BJ (cell line): ENCODE measurements around the gene MIOX. TPM values are rescaled to one million over a fixed set of nuclear protein-coding genes. Genes with fewer than 3 reads are reported as not detected.

Experiments used
- CTCF ChIA-PET: fragments of 350-600 bp; formaldehyde crosslinking; extraction: SDS; loops from one replicate; lab custom pipeline; 2021; ENCODE audit warnings: antibody characterized with exemption, inconsistent platforms; lab: Yijun Ruan, JAX
- POLR2A ChIA-PET: fragments of 300-600 bp; sonication (Branson Sonifier 250); formaldehyde crosslinking; extraction: SDS; loops from one replicate; lab custom pipeline; 2021; ENCODE audit warnings: antibody characterized with exemption; lab: Charles Lee
- DNase-seq: peaks from one replicate; pipeline ENCODE4 v3.0.0-alpha.2; 2011; ENCODE audit warnings: low read depth
- H3K27me3 ChIP-seq: 2 replicates; pipeline ENCODE4 v1.6.0; 2011; ENCODE audit warnings: low read length; ENCODE audit not compliant: control insufficient read depth, insufficient read depth
- H3K36me3 ChIP-seq: 2 replicates; pipeline ENCODE4 v1.5.1; 2011; ENCODE audit warnings: low read length; ENCODE audit not compliant: control insufficient read depth, insufficient read depth
- H3K4me3 ChIP-seq: 2 replicates; pipeline ENCODE4 v1.5.1; 2011; ENCODE audit warnings: low read depth, mild to moderate bottlenecking, control low read depth, low read length
- CTCF ChIP-seq: IDR thresholded peaks from 2 replicates; pipeline ENCODE4 v1.5.1; 2011; ENCODE audit warnings: low read depth, mild to moderate bottlenecking, control low read depth, inconsistent platforms, low read length, moderate library complexity; ENCODE audit not compliant: insufficient read depth
- polyA plus RNA-seq: library from polyadenylated mRNA; depleted of rRNA; stranded (reverse); fragments of >200 nt; gene quantifications from 2 replicates; pipeline ENCODE4 v1.2.3, GENCODE V29; 2011

MIOX gene
- polyA plus RNA-seq, 1 experiment, result 0.20 TPM

GRCh38 chr22:50520826-50521453, 34.3 kb downstream of the MIOX start:
- no peak overlapping the region for H3K4me3 ChIP-seq
- no peak for TF ChIP-seq CTCF
- ChIA-PET CTCF (interaction anchor here (0.6 kb wide), 1 partner anchor 20 kb away, joined by 3 read pairs; no protein-coding TSS in a partner anchor), POLR2A (interaction anchor here (0.5 kb wide), 1 partner anchor 13 kb away, joined by 3 read pairs; the partner anchor contains the start of gene LMF2)
- H3K36me3 ChIP-seq, result peaks cover 33% of the 10 kb centered on the region
- no peaks in the 10 kb centered on the region for H3K27me3 ChIP-seq
- DNase-seq, result no peak

- DNase-seq, result no peak
- no peak for TF ChIP-seq CTCF
- POLR2A ChIA-PET, result interaction anchor here (0.5 kb wide), 1 partner anchor 14 kb away, joined by 3 read pairs; the partner anchor contains the start of gene LMF2
- peaks cover 31% of the 10 kb centered on the region for H3K36me3 ChIP-seq
- H3K4me3 ChIP-seq, result no peak overlapping the region
- CTCF ChIA-PET, result interaction anchor here (0.6 kb wide), 1 partner anchor 19 kb away, joined by 3 read pairs; no protein-coding TSS in a partner anchor
- no peaks in the 10 kb centered on the region for H3K27me3 ChIP-seq
These were observed 35.1 kb downstream of the MIOX start for GRCh38 chr22:50521710-50522109.

- DNase-seq, result no peak
- no peak overlapping the region for H3K4me3 ChIP-seq
- ChIA-PET CTCF (no interaction called here), POLR2A (no interaction called here)
- no peak for TF ChIP-seq CTCF
- peaks cover 31% of the 10 kb centered on the region for H3K36me3 ChIP-seq
- no peaks in the 10 kb centered on the region for H3K27me3 ChIP-seq
These were observed 35.6 kb downstream of the MIOX start for GRCh38 chr22:50522208-50522805.

- Histone ChIP-seq H3K36me3 (peaks cover 30% of the 10 kb centered on the region), H3K4me3 (no peak overlapping the region), H3K27me3 (no peaks in the 10 kb centered on the region)
- no peak for DNase-seq
- ChIA-PET POLR2A (no interaction called here), CTCF (no interaction called here)
- no peak for TF ChIP-seq CTCF
These were observed 36.3 kb downstream of the MIOX start for GRCh38 chr22:50522806-50523438.

GRCh38 chr22:50523458-50523805, 36.8 kb downstream of the MIOX start:
- peaks cover 26% of the 10 kb centered on the region for H3K36me3 ChIP-seq
- H3K27me3 ChIP-seq, result no peaks in the 10 kb centered on the region
- ChIA-PET POLR2A (no interaction called here), CTCF (no interaction called here)
- DNase-seq, result no peak
- no peak for TF ChIP-seq CTCF
- no peak overlapping the region for H3K4me3 ChIP-seq
